AG04449 (cell line): ENCODE data around the gene SPSB1.

ENCODE experiments used
- CTCF ChIA-PET: fragments of 350-600 bp; formaldehyde crosslinking; extraction: SDS; loops from one replicate; lab custom pipeline; 2021; ENCODE audit warnings: antibody characterized with exemption; lab: Yijun Ruan, JAX
- POLR2A ChIA-PET: fragments of 400-600, 350-600 bp; formaldehyde crosslinking; extraction: SDS; loops from one replicate; lab custom pipeline; 2020; ENCODE audit warnings: antibody characterized with exemption, inconsistent platforms; lab: Yijun Ruan, JAX
- DNase-seq: peaks from one replicate; pipeline ENCODE4 v3.0.0-alpha.2; 2010; ENCODE audit warnings: low read depth, low spot score
- H3K4me3 ChIP-seq: 2 replicates; pipeline ENCODE4 v1.5.1; 2011; ENCODE audit warnings: low read depth, mild to moderate bottlenecking, control low read depth, low read length
- CTCF ChIP-seq: IDR thresholded peaks from one replicate; pipeline ENCODE4 v1.5.1; 2011; ENCODE audit warnings: mild to moderate bottlenecking, moderate library complexity, low read length, control low read depth, inconsistent platforms; ENCODE audit not compliant: insufficient read depth; ENCODE audit errors: missing control alignments

SPSB1 gene

GRCh38 chr1:9311029-9311428 lies 18.3 kb downstream of the SPSB1 start:
- H3K4me3 ChIP-seq = no peak overlapping the region
- no peak for DNase-seq
- CTCF ChIA-PET = interaction anchor here (1.3 kb wide), 1 partner anchor 180 kb away, joined by 3 read pairs; no protein-coding TSS in a partner anchor

GRCh38 chr1:9311479-9311878 lies 18.8 kb downstream of the SPSB1 start:
- DNase-seq = no peak
- POLR2A ChIA-PET = no interaction called here
- H3K4me3 ChIP-seq = no peak overlapping the region
- CTCF ChIA-PET = interaction anchor here (1.3 kb wide), 1 partner anchor 180 kb away, joined by 3 read pairs; no protein-coding TSS in a partner anchor
- TF ChIP-seq CTCF = no peak

More at GRCh38 chr1:9311029-9311428, 18.3 kb downstream of the SPSB1 start:
- POLR2A ChIA-PET = no interaction called here
- TF ChIP-seq CTCF = no peak

GRCh38 chr1:9312168-9312720 lies 19.6 kb downstream of the SPSB1 start:
- CTCF ChIA-PET = no interaction called here
- no peak for TF ChIP-seq CTCF
- H3K4me3 ChIP-seq = no peak overlapping the region
- POLR2A ChIA-PET = no interaction called here
- DNase-seq = no peak

- CTCF ChIA-PET = interaction anchor here (0.9 to 1.5 kb wide), 2 partner anchors 12 to 177 kb away, joined by 3 read pairs; no protein-coding TSS in a partner anchor
- DNase-seq = no peak
- TF ChIP-seq CTCF = no peak
- POLR2A ChIA-PET = no interaction called here
- no peak overlapping the region for H3K4me3 ChIP-seq
Observed at GRCh38 chr1:9313576-9313975, 20.9 kb downstream of the SPSB1 start.

GRCh38 chr1:9314111-9314510 lies 21.4 kb downstream of the SPSB1 start:
- ChIA-PET CTCF (interaction anchor here (0.9 to 1.5 kb wide), 2 partner anchors 13 to 177 kb away, joined by 3 read pairs; no protein-coding TSS in a partner anchor), POLR2A (no interaction called here)
- H3K4me3 ChIP-seq = no peak overlapping the region
- TF ChIP-seq CTCF = no peak
- no peak for DNase-seq

- ChIA-PET CTCF (interaction anchor here (1.1 to 1.5 kb wide), 3 partner anchors 11 to 25 kb away, joined by 3 to 4 read pairs (median 4); no protein-coding TSS in a partner anchor), POLR2A (interaction anchor here (0.9 kb wide), 1 partner anchor 43 kb away, joined by 3 read pairs; no protein-coding TSS in a partner anchor)
- H3K4me3 ChIP-seq = no peak overlapping the region
- TF ChIP-seq CTCF = no peak
- no peak for DNase-seq
Observed at GRCh38 chr1:9314711-9315379, 22.2 kb downstream of the SPSB1 start.
